ENCODE measurements around the gene ZDHHC19. TPM values are rescaled to one million over a fixed set of nuclear protein-coding genes. Genes with fewer than 3 reads are reported as not detected.
A peak's percentile ranks its signal among the peaks of the same experiment; 100 is the strongest.
"Not testable (repeated sequence)": the region's sequence is repeated elsewhere in the genome, so short reads cannot be mapped to it uniquely, and the experiment has no call there.

ZDHHC19 gene
- total RNA-seq, 1 donor from 2014 or later, result not detected

GRCh38 chr3:196186651-196187573 is 24.3 kb downstream of the ZDHHC19 start:
- no peak for DNase-seq
- ATAC-seq, result peak; percentile 64
- intact Hi-C loops (cut with micrococcal nuclease), result no loop called here

GRCh38 chr3:196184881-196185280 is 26.3 kb downstream of the ZDHHC19 start:
- ATAC-seq, result no peak
- no peak for DNase-seq
- intact Hi-C loops (cut with micrococcal nuclease), result no loop called here

GRCh38 chr3:196184169-196184432 is 27.1 kb downstream of the ZDHHC19 start:
- DNase-seq; intact Hi-C loops (cut with micrococcal nuclease); ATAC-seq: not testable (repeated sequence)

GRCh38 chr3:196181127-196181546 is 30.1 kb downstream of the ZDHHC19 start:
- intact Hi-C loops (cut with micrococcal nuclease), result no loop called here
- DNase-seq, result no peak
- no peak for ATAC-seq

GRCh38 chr3:196180346-196180745 is 30.9 kb downstream of the ZDHHC19 start:
- intact Hi-C loops (cut with micrococcal nuclease), result no loop called here
- ATAC-seq (no peak), DNase-seq (no peak)

- ATAC-seq (peak; percentile 29), DNase-seq (no peak)
- intact Hi-C loops (cut with micrococcal nuclease), result no loop called here
These were observed 31.6 kb downstream of the ZDHHC19 start for GRCh38 chr3:196179380-196180308.

- DNase-seq, result no peak
- ATAC-seq, result no peak
- intact Hi-C loops (cut with micrococcal nuclease), result no loop called here
These were observed 32.2 kb downstream of the ZDHHC19 start for GRCh38 chr3:196178993-196179379.

GRCh38 chr3:196177967-196178366 is 33.2 kb downstream of the ZDHHC19 start:
- intact Hi-C loops (cut with micrococcal nuclease), result no loop called here
- DNase-seq (no peak), ATAC-seq (no peak)

GRCh38 chr3:196177567-196177966 is 33.6 kb downstream of the ZDHHC19 start:
- no peak for ATAC-seq
- no peak for DNase-seq
- intact Hi-C loops (cut with micrococcal nuclease), result no loop called here

- DNase-seq (no peak), ATAC-seq (no peak)
- intact Hi-C loops (cut with micrococcal nuclease), result no loop called here
These were observed 35.5 kb downstream of the ZDHHC19 start for GRCh38 chr3:196175722-196176121.

GRCh38 chr3:196175116-196175625 is 36.0 kb downstream of the ZDHHC19 start:
- intact Hi-C loops (cut with micrococcal nuclease), result no loop called here
- DNase-seq, result no peak
- ATAC-seq, result no peak

GRCh38 chr3:196174652-196175051 is 36.5 kb downstream of the ZDHHC19 start:
- no peak for ATAC-seq
- no peak for DNase-seq
- intact Hi-C loops (cut with micrococcal nuclease), result no loop called here

GRCh38 chr3:196170296-196170695 is 40.9 kb downstream of the ZDHHC19 start:
- not testable (repeated sequence) for ATAC-seq

GRCh38 chr3:196169836-196170240 is 41.4 kb downstream of the ZDHHC19 start:
- ATAC-seq (no peak), DNase-seq (no peak)
- intact Hi-C loops (cut with micrococcal nuclease), result no loop called here

More at GRCh38 chr3:196170296-196170695, 40.9 kb downstream of the ZDHHC19 start:
- DNase-seq; intact Hi-C loops (cut with micrococcal nuclease): not testable (repeated sequence)

GRCh38 chr3:196168808-196169391 is 42.3 kb downstream of the ZDHHC19 start:
- intact Hi-C loops (cut with micrococcal nuclease), result no loop called here
- no peak for DNase-seq
- ATAC-seq, result peak; percentile 81

GRCh38 chr3:196166741-196167140 is 44.5 kb downstream of the ZDHHC19 start:
- DNase-seq (no peak), ATAC-seq (no peak)
- intact Hi-C loops (cut with micrococcal nuclease), result no loop called here

- DNase-seq (no peak), ATAC-seq (no peak)
- intact Hi-C loops (cut with micrococcal nuclease), result no loop called here
These were observed 45.4 kb downstream of the ZDHHC19 start for GRCh38 chr3:196165850-196166249.

- intact Hi-C loops (cut with micrococcal nuclease); ATAC-seq; DNase-seq: not testable (repeated sequence)
These were observed 46.1 kb downstream of the ZDHHC19 start for GRCh38 chr3:196165006-196165575.

- intact Hi-C loops (cut with micrococcal nuclease), result no loop called here
- ATAC-seq, result no peak
- no peak for DNase-seq
These were observed 46.6 kb downstream of the ZDHHC19 start for GRCh38 chr3:196164576-196164975.
